GM23338 (cell line): ENCODE measurements around the gene PEX10. TPM values are rescaled to one million over a fixed set of nuclear protein-coding genes. Genes with fewer than 3 reads are reported as not detected.

Source experiments
- ATAC-seq: fragments of 200-7000 bp; cut with Tn5 transposase; 3 replicates; pipeline ENCODE4 v1.9.1; 2020
- DNase-seq: peaks from one replicate; pipeline ENCODE4 v3.0.0-alpha.2; 2015; ENCODE audit warnings: low spot score
- H2AFZ ChIP-seq: fragments of 200-600 bp; sonication (generic); 2 replicates; pipeline ENCODE4 v1.8.0; 2016; ENCODE audit warnings: antibody characterized with exemption, mild to moderate bottlenecking, moderate library complexity
- H3F3A ChIP-seq: fragments of 200-600 bp; sonication (generic); replicated peaks from 2 replicates; pipeline ENCODE4 v1.8.0; 2017; ENCODE audit warnings: antibody characterized with exemption, mixed run types, low read depth
- H3K27ac ChIP-seq: fragments of 200-600 bp; sonication (generic); 2 replicates; pipeline ENCODE4 v1.6.1; 2016; ENCODE audit warnings: low read depth
- H3K27me3 ChIP-seq: fragments of 200-600 bp; sonication (generic); 2 replicates; pipeline ENCODE4 v1.8.0; 2016; ENCODE audit warnings: mild to moderate bottlenecking, mixed run types, moderate library complexity; ENCODE audit not compliant: insufficient read depth
- H3K36me3 ChIP-seq: fragments of 200-600 bp; sonication (generic); 2 replicates; pipeline ENCODE4 v1.8.0; 2016; ENCODE audit warnings: mild to moderate bottlenecking; ENCODE audit not compliant: insufficient read depth
- H3K4me1 ChIP-seq: fragments of 200-600 bp; sonication (generic); 2 replicates; pipeline ENCODE4 v1.8.0; 2016; ENCODE audit warnings: mild to moderate bottlenecking, moderate library complexity; ENCODE audit not compliant: insufficient read depth
- H3K4me2 ChIP-seq: fragments of 200-600 bp; sonication (generic); 2 replicates; pipeline ENCODE4 v1.7.1; 2017; ENCODE audit warnings: mixed run types
- H3K4me3 ChIP-seq: fragments of 200-600 bp; sonication (generic); 2 replicates; pipeline ENCODE4 v1.6.1; 2016; ENCODE audit warnings: mixed run types
- H3K79me2 ChIP-seq: fragments of 200-600 bp; sonication (generic); replicated peaks from 2 replicates; pipeline ENCODE4 v1.8.0; 2017; ENCODE audit warnings: mild to moderate bottlenecking; ENCODE audit not compliant: insufficient read depth
- H3K9me2 ChIP-seq: fragments of 200-600 bp; sonication (generic); 2 replicates; pipeline ENCODE4 v1.8.0; 2017; ENCODE audit not compliant: insufficient read depth
- H4K20me1 ChIP-seq: fragments of 200-600 bp; sonication (generic); replicated peaks from 2 replicates; pipeline ENCODE4 v1.8.0; 2017; ENCODE audit warnings: mild to moderate bottlenecking; ENCODE audit not compliant: insufficient read depth
- H3K27ac Mint-ChIP-seq: 2 replicates; pipeline ENCODE4 v1.8.0; 2020; ENCODE audit warnings: inconsistent platforms, mild to moderate bottlenecking, moderate library complexity, mixed read lengths
- H3K27me3 Mint-ChIP-seq: 3 replicates; pipeline ENCODE4 v1.8.0; 2022; ENCODE audit warnings: low read depth, mild to moderate bottlenecking, moderate library complexity, mixed read lengths, inconsistent platforms; ENCODE audit not compliant: insufficient read depth, poor library complexity
- H3K36me3 Mint-ChIP-seq: 3 replicates; pipeline ENCODE4 v1.8.0; 2021; ENCODE audit warnings: low read depth, mild to moderate bottlenecking, inconsistent platforms, moderate library complexity, mixed read lengths
- H3K4me1 Mint-ChIP-seq: 3 replicates; pipeline ENCODE4 v1.8.0; 2020; ENCODE audit warnings: mild to moderate bottlenecking, inconsistent platforms, mixed read lengths
- H3K4me3 Mint-ChIP-seq: 3 replicates; pipeline ENCODE4 v1.8.0; 2021; ENCODE audit warnings: moderate library complexity, mild to moderate bottlenecking, inconsistent platforms, mixed read lengths
- H3K9me3 Mint-ChIP-seq: 3 replicates; pipeline ENCODE4 v1.8.0; 2020; ENCODE audit warnings: moderate library complexity, mild to moderate bottlenecking, inconsistent platforms, mixed read lengths
- CREB1 ChIP-seq: fragments of 250-450 bp; sonication (Bioruptor Pico); IDR thresholded peaks from 2 replicates; pipeline ENCODE4 v1.5.0; 2020; ENCODE audit warnings: low read depth, mild to moderate bottlenecking, moderate library complexity
- EZH2phosphoT487 ChIP-seq: fragments of 200-600 bp; sonication (generic); IDR thresholded peaks from one replicate; pipeline ENCODE4 v1.8.1; 2018; ENCODE audit warnings: antibody characterized with exemption; ENCODE audit not compliant: unreplicated experiment
- JUNB ChIP-seq: IDR thresholded peaks from one replicate; pipeline ENCODE4 v1.6.1; 2016; ENCODE audit warnings: antibody characterized with exemption; ENCODE audit not compliant: unreplicated experiment
- NANOG ChIP-seq: IDR thresholded peaks from 2 replicates; pipeline ENCODE4 v1.6.1; 2016; ENCODE audit warnings: antibody characterized with exemption, borderline replicate concordance
- POLR2AphosphoS5 ChIP-seq: IDR thresholded peaks from 2 replicates; pipeline ENCODE4 v1.6.1; 2016; ENCODE audit warnings: antibody characterized with exemption, low read depth
- ZNF114 ChIP-seq: fragments of 250-450 bp; sonication (Bioruptor Pico); IDR thresholded peaks from 2 replicates; pipeline ENCODE4 v1.5.0; 2020; ENCODE audit warnings: mild to moderate bottlenecking, moderate library complexity
- polyA plus RNA-seq: library from polyadenylated mRNA; unstranded; fragments of >200 nt; fragmentation: Nextera tagmentation; extraction: Ambion mirVana; gene quantifications from 2 replicates; pipeline ENCODE4 v1.2.1, GENCODE V29; 2016
- total RNA-seq: library from RNA; depleted of rRNA; stranded (reverse); fragments of >200 nt; shearing (Covaris generic); gene quantifications from 2 replicates; pipeline ENCODE4 v1.2.3, GENCODE V29; 2014
- TF ChIP-seq, protein P1 (sequence below): IDR thresholded peaks from 2 replicates; pipeline ENCODE4 v1.6.1; 2016; ENCODE audit warnings: antibody characterized with exemption
- TF ChIP-seq, protein P2 (sequence below): IDR thresholded peaks from one replicate; pipeline ENCODE4 v1.6.1; 2018; ENCODE audit warnings: antibody characterized with exemption; ENCODE audit not compliant: unreplicated experiment

The PEX10 gene
- total and polyA plus RNA-seq, 2 experiments from 2014 or later, result 15.0 to 53.9 TPM

DNA sequence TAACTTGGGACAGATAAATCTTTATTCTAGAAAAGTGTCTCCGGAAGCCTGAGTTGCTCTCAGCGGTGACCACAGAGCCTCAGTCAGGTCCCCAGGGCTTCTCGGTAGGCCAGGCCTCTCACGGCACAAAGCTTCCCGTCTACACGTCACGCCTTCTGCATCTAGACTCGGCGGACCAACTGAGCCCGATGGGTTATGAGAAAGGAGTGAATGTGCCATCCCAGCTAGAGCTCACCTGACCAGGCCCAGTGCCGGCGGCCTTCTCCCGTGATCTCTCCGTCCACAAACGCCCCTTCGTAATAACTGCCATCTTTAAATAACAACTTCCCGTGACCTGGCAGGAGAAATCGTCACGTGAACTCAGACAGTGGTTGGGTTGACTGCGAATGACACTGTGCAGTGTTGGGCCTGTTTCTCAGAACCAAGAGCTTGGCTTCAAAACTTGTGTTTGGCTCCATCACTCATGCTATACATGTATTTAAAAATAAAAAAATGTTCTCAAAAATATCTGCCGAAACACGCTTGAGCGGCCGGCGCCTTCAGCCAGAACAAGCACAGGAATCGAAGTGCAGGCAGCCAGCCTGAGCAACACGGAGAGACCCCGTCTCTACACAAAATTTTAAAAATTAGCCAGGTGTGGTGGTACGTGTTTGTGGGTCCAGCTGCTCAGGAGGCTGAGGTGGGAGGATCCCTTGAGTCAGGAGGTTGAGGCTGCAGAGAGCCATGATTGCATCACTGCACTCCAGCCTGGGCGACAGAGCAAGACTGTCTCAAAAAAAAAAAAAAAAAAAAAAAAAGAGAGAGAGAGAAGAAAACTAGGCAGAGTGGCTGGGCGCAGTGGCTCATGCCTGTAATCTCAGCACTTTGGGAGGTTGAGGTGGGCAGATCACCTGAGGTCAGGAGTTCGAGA, 24.1 kb downstream of the PEX10 start:
- Mint-ChIP-seq H3K4me1 (peaks cover 16% of the 10 kb centered on the region), H3K27ac (no peak overlapping the region), H3K4me3 (no peak overlapping the region), H3K27me3 (peaks cover 6% of the 10 kb centered on the region), H3K36me3 (peaks cover 12% of the 10 kb centered on the region), H3K9me3 (no peaks in the 10 kb centered on the region)
- H3K4me1 ChIP-seq, result no peaks in the 10 kb centered on the region; the same call in 1 of the 2 replicates
- no peak overlapping the region for H3K4me3 ChIP-seq
- DNase-seq (no peak), ATAC-seq (no peak)
- H4K20me1 ChIP-seq, result peaks cover 2% of the 10 kb centered on the region
- no peak overlapping the region for H3K4me2 ChIP-seq
- H3K36me3 ChIP-seq, result no peaks in the 10 kb centered on the region
- H3F3A ChIP-seq, result 0 out of 2 replicates have a peak, but pooled peaks cover 6% of the 10 kb centered on the region
- no peaks in the 10 kb centered on the region for H3K9me2 ChIP-seq
- peaks cover 20% of the 10 kb centered on the region for H3K79me2 ChIP-seq
- no peaks in the 10 kb centered on the region for H3K27me3 ChIP-seq
- TF ChIP-seq NANOG (no peak), JUNB (no peak)
- H2AFZ ChIP-seq, result no peak overlapping the region
- no peak overlapping the region for H3K27ac ChIP-seq

DNA sequence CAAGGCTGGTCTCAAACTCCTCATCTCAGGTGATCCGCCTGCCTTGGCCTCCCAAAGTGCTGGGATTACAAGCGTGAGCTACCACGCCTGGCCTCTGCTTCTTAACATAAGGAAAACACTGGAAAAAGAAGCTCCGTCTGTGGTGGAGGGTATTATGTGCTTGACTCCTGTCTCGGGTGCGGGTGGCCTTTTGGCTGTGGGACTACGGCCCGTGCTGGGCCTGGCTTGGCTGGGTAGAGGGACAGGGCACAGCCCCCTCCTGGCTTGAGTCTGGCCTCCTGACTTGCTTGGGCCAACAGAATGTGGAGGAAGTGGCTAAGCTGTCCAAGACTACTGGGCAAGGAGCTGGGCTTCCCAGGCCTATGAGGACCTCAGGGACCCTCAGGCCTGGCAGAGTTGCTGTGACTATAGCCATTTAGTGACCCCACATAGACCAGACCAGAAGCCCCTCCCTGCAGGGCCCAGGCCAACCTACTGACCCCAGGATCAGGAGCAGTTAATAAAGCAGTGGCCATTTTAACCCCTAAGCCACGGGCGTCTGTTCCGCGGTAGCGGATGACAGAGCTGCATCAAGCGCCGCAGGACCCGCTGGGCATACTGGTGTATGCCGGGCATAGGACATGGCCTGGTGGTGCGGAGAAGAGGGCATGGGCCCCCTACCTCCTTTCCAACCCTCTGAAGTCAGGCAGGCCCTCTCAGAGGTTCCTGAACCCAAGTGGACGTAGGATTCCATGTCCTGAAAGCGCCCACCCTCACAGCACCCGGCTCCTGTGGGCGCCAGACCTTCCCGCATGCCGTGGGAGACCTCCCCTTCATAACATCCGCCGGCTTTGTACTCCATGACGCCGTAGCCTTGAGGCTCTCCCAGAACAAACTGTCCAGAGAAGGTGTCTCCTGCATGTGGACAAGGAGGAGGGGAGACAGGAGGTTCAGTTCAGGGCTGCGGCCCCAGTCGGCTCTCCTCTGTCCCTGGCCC, 25.4 kb downstream of the PEX10 start:
- Histone ChIP-seq H3K4me3 (no peak overlapping the region), H3K4me1 (no peaks in the 10 kb centered on the region; the same call in 1 of the 2 replicates), H3F3A (0 out of 2 replicates have a peak, but pooled peaks cover 6% of the 10 kb centered on the region), H3K79me2 (peaks cover 8% of the 10 kb centered on the region; the same call in 1 of the 2 replicates), H4K20me1 (no peaks in the 10 kb centered on the region), H3K27me3 (no peaks in the 10 kb centered on the region), H2AFZ (no peak overlapping the region), H3K4me2 (no peak overlapping the region), H3K36me3 (no peaks in the 10 kb centered on the region), H3K27ac (no peak overlapping the region), H3K9me2 (no peaks in the 10 kb centered on the region)
- ATAC-seq (no peak), DNase-seq (no peak)
- Mint-ChIP-seq H3K27ac (no peak overlapping the region), H3K4me1 (peaks cover 7% of the 10 kb centered on the region; the same call in 2 of the 3 replicates), H3K27me3 (peaks cover 3% of the 10 kb centered on the region), H3K36me3 (peaks cover 3% of the 10 kb centered on the region; the same call in 1 of the 3 replicates), H3K4me3 (no peak overlapping the region), H3K9me3 (no peaks in the 10 kb centered on the region)
- TF ChIP-seq POLR2AphosphoS5 (no peak), EZH2phosphoT487 (no peak), CREB1 (no peak), ZNF114 (no peak)
- TF ChIP-seq, protein P1, sequence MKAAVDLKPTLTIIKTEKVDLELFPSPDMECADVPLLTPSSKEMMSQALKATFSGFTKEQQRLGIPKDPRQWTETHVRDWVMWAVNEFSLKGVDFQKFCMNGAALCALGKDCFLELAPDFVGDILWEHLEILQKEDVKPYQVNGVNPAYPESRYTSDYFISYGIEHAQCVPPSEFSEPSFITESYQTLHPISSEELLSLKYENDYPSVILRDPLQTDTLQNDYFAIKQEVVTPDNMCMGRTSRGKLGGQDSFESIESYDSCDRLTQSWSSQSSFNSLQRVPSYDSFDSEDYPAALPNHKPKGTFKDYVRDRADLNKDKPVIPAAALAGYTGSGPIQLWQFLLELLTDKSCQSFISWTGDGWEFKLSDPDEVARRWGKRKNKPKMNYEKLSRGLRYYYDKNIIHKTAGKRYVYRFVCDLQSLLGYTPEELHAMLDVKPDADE, result no peak
- TF ChIP-seq, protein P2, sequence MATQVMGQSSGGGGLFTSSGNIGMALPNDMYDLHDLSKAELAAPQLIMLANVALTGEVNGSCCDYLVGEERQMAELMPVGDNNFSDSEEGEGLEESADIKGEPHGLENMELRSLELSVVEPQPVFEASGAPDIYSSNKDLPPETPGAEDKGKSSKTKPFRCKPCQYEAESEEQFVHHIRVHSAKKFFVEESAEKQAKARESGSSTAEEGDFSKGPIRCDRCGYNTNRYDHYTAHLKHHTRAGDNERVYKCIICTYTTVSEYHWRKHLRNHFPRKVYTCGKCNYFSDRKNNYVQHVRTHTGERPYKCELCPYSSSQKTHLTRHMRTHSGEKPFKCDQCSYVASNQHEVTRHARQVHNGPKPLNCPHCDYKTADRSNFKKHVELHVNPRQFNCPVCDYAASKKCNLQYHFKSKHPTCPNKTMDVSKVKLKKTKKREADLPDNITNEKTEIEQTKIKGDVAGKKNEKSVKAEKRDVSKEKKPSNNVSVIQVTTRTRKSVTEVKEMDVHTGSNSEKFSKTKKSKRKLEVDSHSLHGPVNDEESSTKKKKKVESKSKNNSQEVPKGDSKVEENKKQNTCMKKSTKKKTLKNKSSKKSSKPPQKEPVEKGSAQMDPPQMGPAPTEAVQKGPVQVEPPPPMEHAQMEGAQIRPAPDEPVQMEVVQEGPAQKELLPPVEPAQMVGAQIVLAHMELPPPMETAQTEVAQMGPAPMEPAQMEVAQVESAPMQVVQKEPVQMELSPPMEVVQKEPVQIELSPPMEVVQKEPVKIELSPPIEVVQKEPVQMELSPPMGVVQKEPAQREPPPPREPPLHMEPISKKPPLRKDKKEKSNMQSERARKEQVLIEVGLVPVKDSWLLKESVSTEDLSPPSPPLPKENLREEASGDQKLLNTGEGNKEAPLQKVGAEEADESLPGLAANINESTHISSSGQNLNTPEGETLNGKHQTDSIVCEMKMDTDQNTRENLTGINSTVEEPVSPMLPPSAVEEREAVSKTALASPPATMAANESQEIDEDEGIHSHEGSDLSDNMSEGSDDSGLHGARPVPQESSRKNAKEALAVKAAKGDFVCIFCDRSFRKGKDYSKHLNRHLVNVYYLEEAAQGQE, result no peak
